ENCODE data around the gene NPAS4.
A peak's percentile ranks its signal among the peaks of the same experiment; 100 is the strongest.
"Not testable (repeated sequence)": the region's sequence is repeated elsewhere in the genome, so short reads cannot be mapped to it uniquely, and the experiment has no call there.

Gene NPAS4

GRCh38 chr11:66457826-66458225 lies 37.0 kb downstream of the NPAS4 start:
- DNase-seq = no peak

- peak in 2 of 4 experiments; percentile 30 to 31 for DNase-seq
These were observed 38.4 kb downstream of the NPAS4 start for GRCh38 chr11:66459138-66459778.

GRCh38 chr11:66462010-66462409 lies 41.2 kb downstream of the NPAS4 start:
- DNase-seq = no peak

- DNase-seq = no peak
These were observed 42.1 kb downstream of the NPAS4 start for GRCh38 chr11:66462911-66463310.

- not testable (repeated sequence) for DNase-seq
These were observed 43.3 kb downstream of the NPAS4 start for GRCh38 chr11:66464116-66464515.

GRCh38 chr11:66464916-66465315 lies 44.1 kb downstream of the NPAS4 start:
- no peak for DNase-seq

GRCh38 chr11:66465373-66466224 lies 44.8 kb downstream of the NPAS4 start:
- DNase-seq = no peak

GRCh38 chr11:66466225-66467033 lies 45.6 kb downstream of the NPAS4 start, which contains the start of gene PELI3:
Gene PELI3, plus strand, starts transcription at chr11:66466905. Its CDS starts 1,224 bp downstream, at chr11:66468129.
- peak; percentile 93 to 96 (median 96) for DNase-seq

- DNase-seq = peak in 2 of 4 experiments; percentile 43 to 63
These were observed 46.3 kb downstream of the NPAS4 start for GRCh38 chr11:66467034-66467659.

- DNase-seq = peak; percentile 77 to 91 (median 88)
These were observed 46.9 kb downstream of the NPAS4 start for GRCh38 chr11:66467756-66468155.

- no peak for DNase-seq
These were observed 47.9 kb downstream of the NPAS4 start for GRCh38 chr11:66468691-66469090.

- no peak for DNase-seq
These were observed 48.6 kb downstream of the NPAS4 start for GRCh38 chr11:66469441-66469840.

- peak in 3 of 4 experiments; percentile 27 to 48 (median 34) for DNase-seq
These were observed 49.2 kb downstream of the NPAS4 start for GRCh38 chr11:66470015-66470414.

- DNase-seq = no peak
These were observed 50.3 kb downstream of the NPAS4 start for GRCh38 chr11:66471142-66471541.

- no peak for DNase-seq
These were observed 51.2 kb downstream of the NPAS4 start for GRCh38 chr11:66472054-66472453.

- DNase-seq = no peak
These were observed 52.3 kb downstream of the NPAS4 start for GRCh38 chr11:66473167-66473566.

GRCh38 chr11:66473608-66474515 lies 53.0 kb downstream of the NPAS4 start:
- no peak for DNase-seq

GRCh38 chr11:66475349-66476172 lies 54.7 kb downstream of the NPAS4 start:
- DNase-seq = no peak
